A549 (cell line): ENCODE results near the gene C5orf24.

Experiments
- BHLHE40 ChIP-seq: IDR thresholded peaks from 2 replicates; pipeline ENCODE4 v1.6.1; 2012; ENCODE audit warnings: low read depth, low read length, inconsistent platforms
- CHD2 ChIP-seq: fragments of 150-350 bp; IDR thresholded peaks from 2 replicates; pipeline ENCODE4 v1.6.1; 2014; ENCODE audit warnings: low read length; ENCODE audit not compliant: partially characterized antibody
- CTCF ChIP-seq: fragments of >200 bp; sonication (Bioruptor Twin); formaldehyde crosslinking; IDR thresholded peaks from 3 replicates; pipeline ENCODE4 v1.5.1; 2016
- ELK1 ChIP-seq: fragments of 150-350 bp; IDR thresholded peaks from 2 replicates; pipeline ENCODE4 v1.6.1; 2014; ENCODE audit warnings: low read depth, mild to moderate bottlenecking, low read length
- JUN ChIP-seq, 2 experiments: fragments of >200 bp; sonication (Bioruptor Twin); formaldehyde crosslinking; IDR thresholded peaks; 2 replicates in 1 of 2; 3 replicates in 1 of 2; pipeline ENCODE4 v1.6.1; 2016 to 2017
- JUNB ChIP-seq: fragments of >200 bp; sonication (Bioruptor Twin); formaldehyde crosslinking; IDR thresholded peaks from 2 replicates; pipeline ENCODE4 v1.6.1; 2016
- KDM5A ChIP-seq: fragments of 200-600 bp; sonication (generic); IDR thresholded peaks from 2 replicates; pipeline ENCODE4 v1.6.1; 2016; ENCODE audit warnings: antibody characterized with exemption, mild to moderate bottlenecking
- MAX ChIP-seq: IDR thresholded peaks from 2 replicates; pipeline ENCODE4 v1.6.1; 2012
- MAZ ChIP-seq: fragments of 150-350 bp; IDR thresholded peaks from 2 replicates; pipeline ENCODE4 v1.6.1; 2014; ENCODE audit warnings: antibody characterized with exemption, low read depth, low read length, borderline replicate concordance
- PBX3 ChIP-seq: IDR thresholded peaks from 2 replicates; pipeline ENCODE4 v1.6.1; 2012
- POLR2A ChIP-seq: IDR thresholded peaks from 2 replicates; pipeline ENCODE4 v1.6.1; 2012; ENCODE audit warnings: mild to moderate bottlenecking, low read length
- REST ChIP-seq: fragments of 200-600 bp; sonication (generic); IDR thresholded peaks from 2 replicates; pipeline ENCODE4 v1.6.1; 2016; ENCODE audit warnings: antibody characterized with exemption, mild to moderate bottlenecking, moderate library complexity
- USF2 ChIP-seq: fragments of 450-650 bp; IDR thresholded peaks from 2 replicates; pipeline ENCODE4 v1.6.1; 2014; ENCODE audit warnings: antibody characterized with exemption

- TF ChIP-seq CTCF = no peak
- no peak for TF ChIP-seq USF2
- no peak for TF ChIP-seq BHLHE40
- TF ChIP-seq POLR2A = no peak
- TF ChIP-seq ELK1 = no peak
- no peak for TF ChIP-seq MAZ
- TF ChIP-seq JUNB = no peak
- no peak for TF ChIP-seq MAX
- no peak for TF ChIP-seq PBX3
- no peak for TF ChIP-seq REST
- no peak for TF ChIP-seq KDM5A
- TF ChIP-seq CHD2 = no peak
- no peak for TF ChIP-seq JUN (IDR thresholded peaks at IDR 0.05)
Measured at GRCh38 chr5:134845335-134845851, 375 bp upstream of the C5orf24 start.
